Measurements from ENCODE around the gene ACTMAP. TPM values are rescaled to one million over a fixed set of nuclear protein-coding genes. Genes with fewer than 3 reads are reported as not detected.

Gene ACTMAP
- total RNA-seq, 6 experiments from 2014 or later, result 2.9 to 11.2 (median 4.4) TPM

GRCh38 chr19:40721140-40721486, 29.2 kb downstream of the ACTMAP start:
- no peak for TF ChIP-seq POLR2A (IDR thresholded peaks at IDR 0.05)
- TF ChIP-seq, protein P1, sequence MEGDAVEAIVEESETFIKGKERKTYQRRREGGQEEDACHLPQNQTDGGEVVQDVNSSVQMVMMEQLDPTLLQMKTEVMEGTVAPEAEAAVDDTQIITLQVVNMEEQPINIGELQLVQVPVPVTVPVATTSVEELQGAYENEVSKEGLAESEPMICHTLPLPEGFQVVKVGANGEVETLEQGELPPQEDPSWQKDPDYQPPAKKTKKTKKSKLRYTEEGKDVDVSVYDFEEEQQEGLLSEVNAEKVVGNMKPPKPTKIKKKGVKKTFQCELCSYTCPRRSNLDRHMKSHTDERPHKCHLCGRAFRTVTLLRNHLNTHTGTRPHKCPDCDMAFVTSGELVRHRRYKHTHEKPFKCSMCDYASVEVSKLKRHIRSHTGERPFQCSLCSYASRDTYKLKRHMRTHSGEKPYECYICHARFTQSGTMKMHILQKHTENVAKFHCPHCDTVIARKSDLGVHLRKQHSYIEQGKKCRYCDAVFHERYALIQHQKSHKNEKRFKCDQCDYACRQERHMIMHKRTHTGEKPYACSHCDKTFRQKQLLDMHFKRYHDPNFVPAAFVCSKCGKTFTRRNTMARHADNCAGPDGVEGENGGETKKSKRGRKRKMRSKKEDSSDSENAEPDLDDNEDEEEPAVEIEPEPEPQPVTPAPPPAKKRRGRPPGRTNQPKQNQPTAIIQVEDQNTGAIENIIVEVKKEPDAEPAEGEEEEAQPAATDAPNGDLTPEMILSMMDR (IDR thresholded peaks at IDR 0.05), result no peak
- Histone ChIP-seq H3K4me1 (peaks cover 0 to 31% (median 10%) of the 10 kb centered on the region in 4 donors), H3K27me3 (no peaks in the 10 kb centered on the region), H3K4me3 (peak overlapping the region in 1 of 3 donors; percentile 92), H3K27ac (peak overlapping the region; percentile 84 to 98 (median 98)), H3K9me3 (no peaks in the 10 kb centered on the region), H3K36me3 (peaks cover 0 to 15% (median 2%) of the 10 kb centered on the region in 4 donors)
- intact Hi-C loops (cut with DNase I), result no loop called here
- ATAC-seq (peak in 1 of 4 donors; percentile 8), DNase-seq (no peak)
- WGBS (ENCODE audit: insufficient coverage, low coverage, low lambda C conversion rate, missing lambda C conversion rate), result 65% methylated on average over 5 of the region's 6 CpGs

DNA sequence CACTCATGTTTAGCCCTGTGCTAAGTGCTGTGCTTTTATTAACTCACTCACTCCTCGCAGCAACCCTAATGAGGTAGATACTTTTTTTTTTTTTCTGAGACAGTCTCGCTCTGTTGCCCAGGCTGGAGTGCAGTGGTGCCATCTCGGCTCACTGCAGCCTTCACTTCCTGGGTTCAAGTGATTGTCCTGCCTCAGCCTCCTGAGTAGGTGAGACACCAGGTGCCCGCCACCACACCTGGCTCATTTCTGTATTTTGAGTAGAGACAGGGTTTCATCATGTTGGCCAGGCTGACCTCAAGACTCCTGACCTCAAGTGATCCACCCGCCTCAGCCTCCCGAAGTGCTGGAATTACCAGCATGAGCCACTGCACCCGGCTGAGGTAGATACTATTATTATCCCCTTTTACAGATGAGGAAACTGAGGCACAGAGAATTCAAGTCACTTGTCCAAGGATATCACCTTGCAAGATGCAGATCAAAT, 30.8 kb downstream of the ACTMAP start:
- TF ChIP-seq, protein P1 (IDR thresholded peaks at IDR 0.05), result no peak
- TF ChIP-seq POLR2A (IDR thresholded peaks at IDR 0.05), result no peak
- Histone ChIP-seq H3K4me3 (peak overlapping the region; percentile 61 to 92 (median 83)), H3K36me3 (peaks cover 0 to 3% (median 0%) of the 10 kb centered on the region in 4 donors), H3K9me3 (no peaks in the 10 kb centered on the region), H3K27me3 (no peaks in the 10 kb centered on the region), H3K27ac (peak overlapping the region; percentile 84 to 98 (median 98)), H3K4me1 (peaks cover 0 to 37% (median 15%) of the 10 kb centered on the region in 4 donors)
- intact Hi-C loops (cut with DNase I), result no loop called here
- 5% methylated on average over 6 of the region's 7 CpGs for WGBS (ENCODE audit: insufficient coverage, low coverage, low lambda C conversion rate, missing lambda C conversion rate)
- no peak for DNase-seq
- no peak for ATAC-seq

GRCh38 chr19:40718774-40719391, 31.4 kb downstream of the ACTMAP start:
- H3K27me3 ChIP-seq, result no peaks in the 10 kb centered on the region
- H3K4me3 ChIP-seq, result peak overlapping the region; percentile 61 to 92 (median 83)
- H3K36me3 ChIP-seq, result peaks cover 0 to under 1% (median 0%) of the 10 kb centered on the region in 4 donors
- ATAC-seq (peak; percentile 36 to 66 (median 58)), DNase-seq (peak; percentile 90 to 95 (median 94))
- H3K27ac ChIP-seq, result peak overlapping the region; percentile 84 to 98 (median 98)
- 8% methylated on average over 9 of the region's 16 CpGs for WGBS (ENCODE audit: insufficient coverage, low coverage, low lambda C conversion rate, missing lambda C conversion rate)
- no peaks in the 10 kb centered on the region for H3K9me3 ChIP-seq
- no peak for TF ChIP-seq POLR2A (IDR thresholded peaks at IDR 0.05)
- TF ChIP-seq, protein P1 (IDR thresholded peaks at IDR 0.05), result no peak
- H3K4me1 ChIP-seq, result peaks cover 0 to 40% (median 15%) of the 10 kb centered on the region in 4 donors
- intact Hi-C loops (cut with DNase I), result no loop called here

DNA sequence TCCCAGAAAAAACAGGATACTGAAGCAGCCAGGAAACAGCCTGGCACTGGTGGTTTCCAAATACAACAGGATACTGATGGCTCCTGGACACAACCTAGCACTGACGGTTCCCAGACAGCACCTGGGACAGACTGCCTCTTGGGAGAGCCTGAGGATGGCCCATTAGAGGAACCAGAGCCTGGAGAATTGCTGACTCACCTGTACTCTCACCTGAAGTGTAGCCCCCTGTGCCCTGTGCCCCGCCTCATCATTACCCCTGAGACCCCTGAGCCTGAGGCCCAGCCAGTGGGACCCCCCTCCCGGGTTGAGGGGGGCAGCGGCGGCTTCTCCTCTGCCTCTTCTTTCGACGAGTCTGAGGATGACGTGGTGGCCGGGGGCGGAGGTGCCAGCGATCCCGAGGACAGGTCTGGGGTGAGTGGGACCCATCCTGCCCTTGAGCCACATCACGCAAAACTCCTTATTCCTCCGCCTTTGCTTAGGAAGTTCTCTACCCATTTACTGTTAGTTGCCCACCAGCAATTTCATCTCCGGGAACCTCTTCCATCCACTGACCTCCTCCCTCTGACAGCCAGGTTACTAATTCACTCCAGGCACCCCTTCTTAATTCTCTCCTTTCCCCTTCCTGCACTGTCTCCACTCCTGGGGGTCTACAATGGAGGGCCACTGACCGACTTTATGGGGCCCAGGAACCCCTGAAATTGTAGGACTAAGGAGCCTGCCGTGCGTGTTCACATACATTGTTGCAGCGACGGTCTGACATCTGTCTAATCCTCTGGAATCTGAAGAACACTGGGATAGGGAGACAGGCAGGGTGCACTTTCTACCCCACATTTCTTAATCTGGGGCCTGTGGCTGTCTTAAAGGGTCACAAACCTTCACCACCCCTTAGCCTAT, 32.1 kb downstream of the ACTMAP start:
- Histone ChIP-seq H3K27ac (peak overlapping the region; percentile 84 to 98 (median 98)), H3K4me3 (peak overlapping the region; percentile 61 to 92 (median 83)), H3K27me3 (no peaks in the 10 kb centered on the region), H3K9me3 (no peaks in the 10 kb centered on the region), H3K36me3 (peaks cover 0 to 3% (median 0%) of the 10 kb centered on the region in 4 donors), H3K4me1 (peaks cover 0 to 40% (median 15%) of the 10 kb centered on the region in 4 donors)
- TF ChIP-seq POLR2A (IDR thresholded peaks at IDR 0.05), result no peak
- TF ChIP-seq, protein P1 (IDR thresholded peaks at IDR 0.05), result no peak
- ATAC-seq, result no peak
- intact Hi-C loops (cut with DNase I), result no loop called here
- 9% methylated on average over 14 of the region's 20 CpGs for WGBS (ENCODE audit: insufficient coverage, low coverage, low lambda C conversion rate, missing lambda C conversion rate)
- peak in 1 of 3 donors; percentile 62 for DNase-seq
